Glomerular visceral epithelial cell (primary cell): Measurements from ENCODE around the gene ST6GALNAC5.
"Not testable (repeated sequence)": the region's sequence is repeated elsewhere in the genome, so short reads cannot be mapped to it uniquely, and the experiment has no call there.

Source experiments
- DNase-seq: peaks from one replicate; pipeline ENCODE4 v3.0.0-alpha.2; 2016; ENCODE audit errors: extremely low spot score

Gene ST6GALNAC5

GRCh38 chr1:76866566-76866965 is 714 bp upstream of the ST6GALNAC5 start:
- no peak for DNase-seq

DNA sequence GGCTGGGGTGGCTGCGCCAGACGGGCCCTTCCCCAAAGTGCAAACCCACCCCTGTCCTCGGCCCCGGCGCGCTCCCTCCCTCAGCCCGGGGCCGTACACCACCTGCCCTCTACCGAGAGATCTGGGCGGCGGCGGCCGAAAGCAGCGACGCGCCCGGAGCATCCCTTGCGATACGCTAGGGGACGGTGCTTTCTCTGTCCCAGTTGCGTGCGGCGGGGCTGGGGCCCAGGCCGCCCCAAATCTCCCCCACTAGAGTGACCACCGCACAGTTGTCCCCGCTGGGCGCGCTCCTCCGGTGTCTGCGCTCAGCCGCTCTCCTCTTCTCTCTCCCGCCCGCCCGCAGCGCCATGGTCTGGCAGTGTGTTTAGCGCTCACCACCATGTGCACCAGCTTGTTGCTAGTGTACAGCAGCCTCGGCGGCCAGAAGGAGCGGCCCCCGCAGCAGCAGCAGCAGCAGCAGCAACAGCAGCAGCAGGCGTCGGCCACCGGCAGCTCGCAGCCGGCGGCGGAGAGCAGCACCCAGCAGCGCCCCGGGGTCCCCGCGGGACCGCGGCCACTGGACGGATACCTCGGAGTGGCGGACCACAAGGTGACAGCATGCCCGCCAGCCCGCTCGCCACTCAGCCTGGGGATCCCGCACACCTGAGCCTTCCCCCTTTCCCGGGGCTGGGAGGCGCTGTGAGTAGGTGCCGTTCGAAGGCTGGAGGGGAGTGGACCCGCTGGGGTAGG is 1.0 kb downstream of the ST6GALNAC5 start:
- peak; percentile 39 for DNase-seq

GRCh38 chr1:76868916-76869315 is 1.6 kb downstream of the ST6GALNAC5 start:
- no peak for DNase-seq

- DNase-seq, result no peak
Observed at GRCh38 chr1:76870037-76870436, 2.8 kb downstream of the ST6GALNAC5 start.

DNA sequence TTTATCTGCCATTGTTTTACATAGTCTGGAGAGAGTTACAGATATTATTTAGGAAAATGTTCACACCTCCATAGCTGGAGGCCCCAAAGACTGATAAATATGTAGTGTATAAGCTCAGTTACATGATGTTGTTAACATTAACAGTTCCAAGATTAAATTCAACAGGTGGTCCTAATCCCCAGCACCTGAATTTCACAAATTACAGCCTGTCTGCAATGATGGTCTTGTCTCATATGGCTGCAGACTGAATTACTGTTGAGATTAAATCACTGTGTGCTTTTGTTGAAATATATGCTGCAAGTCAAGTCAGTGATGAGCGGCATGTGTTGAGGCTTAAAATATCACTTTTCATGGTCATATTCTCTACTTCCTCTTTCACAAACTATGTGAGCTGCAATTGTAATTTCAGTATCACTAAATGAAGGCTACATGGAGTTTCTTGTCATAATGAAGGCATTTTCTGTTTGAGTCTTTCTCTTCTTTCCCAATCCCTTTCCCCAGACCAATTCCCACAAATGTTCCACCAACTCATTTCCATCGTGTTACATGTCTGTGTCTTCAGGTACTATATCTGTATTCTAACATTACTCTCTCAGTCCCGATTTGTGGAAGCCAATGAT is 4.2 kb downstream of the ST6GALNAC5 start:
- DNase-seq, result no peak

- no peak for DNase-seq
Observed at GRCh38 chr1:76872944-76873343, 5.7 kb downstream of the ST6GALNAC5 start.

DNA sequence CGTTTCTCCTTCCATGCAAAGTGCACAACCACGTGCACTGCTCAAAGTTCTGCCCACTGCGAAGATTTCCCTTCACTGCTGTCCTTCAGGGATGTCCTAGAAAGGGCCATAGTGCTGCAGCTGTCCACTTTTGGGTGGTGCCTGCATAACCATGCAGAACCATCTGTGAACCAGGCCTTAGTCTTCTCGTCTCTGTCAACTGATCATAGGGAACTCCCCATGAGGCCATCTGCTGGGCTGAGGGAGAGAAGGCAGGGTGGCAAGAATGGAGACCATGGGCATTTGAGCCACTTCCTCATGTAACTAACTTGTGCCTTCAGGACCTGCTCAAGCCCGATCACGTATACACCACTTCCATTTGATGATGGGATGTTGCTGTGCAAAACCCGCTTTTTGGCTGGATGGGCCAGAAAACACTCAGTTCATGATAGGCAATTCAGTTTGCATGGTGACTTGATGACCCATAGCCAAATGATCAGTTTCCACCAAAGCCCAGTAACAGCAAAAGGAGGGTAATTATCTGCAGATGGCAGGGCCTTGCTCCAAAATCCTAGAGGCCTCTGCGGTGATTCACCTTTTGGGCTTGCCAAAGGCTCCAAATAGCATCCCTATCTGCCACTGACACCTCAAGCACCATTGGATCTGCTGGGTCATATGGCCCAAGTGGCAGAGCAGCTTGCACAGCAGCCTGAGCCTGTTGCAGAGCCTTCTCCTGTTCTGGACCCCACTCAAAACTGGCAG is 9.5 kb downstream of the ST6GALNAC5 start:
- no peak for DNase-seq

- DNase-seq, result not testable (repeated sequence)
Observed at GRCh38 chr1:76879014-76879413, 11.7 kb downstream of the ST6GALNAC5 start.

- DNase-seq, result no peak
Observed at GRCh38 chr1:76881762-76882161, 14.5 kb downstream of the ST6GALNAC5 start.

DNA sequence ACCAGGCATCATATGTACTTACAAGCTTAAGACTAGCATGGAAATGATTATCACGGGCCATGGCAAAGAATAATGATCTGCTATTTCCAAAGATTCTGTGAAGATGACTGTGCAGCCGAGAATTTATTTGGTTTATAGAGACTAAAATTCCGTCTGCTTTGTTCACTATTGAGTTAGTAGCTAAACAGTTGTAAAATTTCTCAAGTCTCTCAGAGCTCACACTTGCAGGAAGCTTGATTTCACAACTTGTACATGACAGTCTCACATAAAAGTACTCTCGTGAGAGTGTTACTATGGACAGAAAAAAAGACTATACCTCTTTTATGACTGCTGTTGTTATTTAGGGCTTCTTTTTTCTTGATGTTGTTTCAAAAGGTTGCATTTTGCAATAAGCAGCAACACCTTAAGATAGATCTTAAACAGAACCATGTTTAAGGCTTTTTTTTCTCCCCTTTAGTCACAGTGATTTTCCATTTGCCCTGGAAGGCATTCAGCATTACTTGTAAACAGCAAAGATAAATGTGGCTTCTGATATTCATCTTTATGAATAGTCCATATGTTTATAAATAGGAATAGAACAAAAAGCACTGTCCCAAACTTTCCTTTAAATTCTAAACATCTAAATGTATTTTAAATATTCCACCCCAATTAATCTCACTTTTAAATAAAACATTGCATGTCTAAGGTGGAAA is 24.8 kb downstream of the ST6GALNAC5 start:
- no peak for DNase-seq

DNA sequence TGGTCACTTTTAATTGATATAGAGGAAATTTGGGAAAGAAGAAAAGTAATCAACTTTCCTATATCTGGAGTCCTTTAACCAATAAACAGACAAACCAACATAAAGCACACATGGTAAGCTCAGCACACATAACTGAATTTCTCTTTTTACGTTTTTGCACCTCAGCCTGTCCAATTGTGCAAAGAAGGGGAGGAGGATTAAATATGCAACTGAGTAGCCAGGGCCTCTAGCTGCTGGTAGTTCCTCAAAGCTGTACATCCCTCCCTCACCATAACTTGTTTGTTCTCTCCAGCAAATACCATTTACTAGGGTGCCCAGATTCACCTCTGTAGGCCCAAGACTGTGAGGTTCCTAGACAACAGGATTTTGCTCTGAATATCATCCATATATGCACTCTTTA is 25.4 kb downstream of the ST6GALNAC5 start:
- no peak for DNase-seq

- peak; percentile 70 for DNase-seq
Observed at GRCh38 chr1:76901158-76901767, 34.0 kb downstream of the ST6GALNAC5 start.

DNA sequence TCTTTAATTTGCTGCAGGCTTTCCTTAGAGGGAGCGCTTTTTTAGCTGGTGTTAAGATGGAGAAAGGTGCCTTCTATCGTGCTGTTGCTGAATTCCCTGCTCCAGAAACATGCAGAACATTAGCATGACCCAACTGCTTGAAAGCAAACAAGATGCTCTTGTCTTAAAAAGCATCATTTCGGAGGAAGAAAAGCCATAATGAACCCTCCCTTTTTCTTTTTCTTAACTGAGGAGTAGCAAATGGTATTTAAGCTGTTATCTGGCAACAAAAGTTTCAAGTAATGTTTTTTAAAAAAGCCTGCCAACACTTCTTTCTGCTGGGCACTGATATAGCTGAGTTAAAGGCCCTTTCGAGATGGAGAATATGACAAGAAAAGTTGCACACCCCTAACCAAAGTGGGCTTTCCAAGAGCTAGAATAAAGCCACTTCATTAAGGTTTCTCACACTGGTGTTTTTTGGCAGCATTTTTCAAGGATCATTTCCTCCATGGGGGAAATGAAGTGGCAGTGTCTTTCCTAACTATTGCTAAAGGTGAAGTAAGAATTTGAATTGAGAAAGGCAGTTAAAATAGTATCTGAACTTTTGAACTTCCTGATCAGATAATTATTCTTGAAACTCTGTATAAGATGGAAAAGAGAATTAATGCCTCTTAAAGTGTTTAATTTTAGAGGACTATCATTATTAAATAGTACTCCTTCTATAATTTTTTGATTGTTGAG is 38.8 kb downstream of the ST6GALNAC5 start:
- no peak for DNase-seq

DNA sequence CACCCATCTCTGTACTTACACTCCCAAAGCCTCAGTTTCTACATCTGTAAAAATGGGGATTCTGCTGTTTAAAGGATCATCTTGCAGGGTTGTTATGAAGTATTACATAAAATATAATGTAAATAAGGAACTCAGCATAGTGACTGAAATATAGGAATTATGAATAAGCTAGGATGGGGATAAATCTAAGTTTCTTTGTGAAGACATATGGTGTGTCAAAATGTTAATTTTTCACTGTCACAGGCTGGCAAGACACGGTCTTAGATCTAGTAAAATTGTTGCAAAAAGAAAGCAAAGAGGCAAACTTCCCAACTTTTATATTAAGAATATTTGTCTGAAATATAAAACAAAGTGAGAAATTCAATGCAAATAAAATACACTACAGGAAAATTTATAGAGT is 42.0 kb downstream of the ST6GALNAC5 start:
- DNase-seq, result no peak

GRCh38 chr1:76919085-76919484 is 51.8 kb downstream of the ST6GALNAC5 start:
- DNase-seq, result no peak

DNA sequence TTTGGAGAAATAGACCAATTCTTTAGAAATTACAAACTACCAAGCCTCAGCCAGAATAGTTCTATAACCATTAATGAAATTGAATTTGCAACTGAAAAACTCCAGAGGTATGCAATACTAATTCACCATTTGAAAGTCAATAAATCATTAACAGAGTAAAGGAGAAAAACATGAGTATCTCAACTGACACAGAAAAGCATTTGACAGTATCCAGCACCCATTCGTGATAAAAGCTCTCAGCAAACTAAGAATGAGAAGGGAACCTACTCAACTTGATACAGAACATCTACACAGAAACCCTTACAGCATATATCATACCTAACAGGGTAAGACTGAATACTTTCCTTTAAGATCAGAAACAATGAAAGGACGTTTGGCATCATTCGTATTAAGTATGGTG is 54.3 kb downstream of the ST6GALNAC5 start:
- DNase-seq, result no peak

DNA sequence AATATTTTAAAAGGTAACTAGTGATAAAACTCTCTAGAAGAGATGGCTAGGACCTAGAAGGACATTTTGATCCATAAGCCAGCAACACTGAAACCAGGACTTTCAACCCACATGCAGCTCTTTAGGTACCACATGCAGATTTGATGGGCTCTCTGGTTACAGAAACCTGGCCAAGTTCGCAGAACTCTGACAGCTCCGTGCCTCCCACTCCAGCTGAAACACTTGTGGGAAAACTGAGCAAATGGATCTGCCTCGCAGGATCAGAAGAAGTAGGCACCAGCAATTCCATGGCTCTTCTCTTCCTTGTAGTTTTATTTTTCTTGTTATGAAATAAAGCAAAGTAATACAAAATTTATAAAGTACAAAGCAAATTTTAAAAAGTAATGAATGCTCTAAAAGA is 58.5 kb downstream of the ST6GALNAC5 start:
- DNase-seq, result no peak

DNA sequence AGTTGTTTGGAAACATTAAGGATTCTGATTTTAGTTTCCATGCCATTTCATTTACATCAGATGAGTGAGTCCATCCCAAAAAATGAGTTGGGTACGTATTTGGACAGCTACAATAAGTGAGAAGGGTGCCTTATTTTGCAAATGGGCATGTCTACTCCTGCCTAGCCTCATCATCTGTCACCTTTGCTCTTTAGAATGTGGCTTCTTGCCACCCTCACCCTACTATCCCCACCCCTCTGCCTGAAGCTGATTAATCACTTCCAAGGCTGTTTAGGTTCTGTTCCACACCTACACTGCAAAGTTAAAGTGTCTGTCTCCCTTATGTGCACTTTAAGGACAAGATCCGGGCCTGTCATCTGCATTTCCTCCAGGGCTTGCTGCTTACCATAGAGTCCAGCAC is 61.2 kb downstream of the ST6GALNAC5 start:
- DNase-seq, result no peak

DNA sequence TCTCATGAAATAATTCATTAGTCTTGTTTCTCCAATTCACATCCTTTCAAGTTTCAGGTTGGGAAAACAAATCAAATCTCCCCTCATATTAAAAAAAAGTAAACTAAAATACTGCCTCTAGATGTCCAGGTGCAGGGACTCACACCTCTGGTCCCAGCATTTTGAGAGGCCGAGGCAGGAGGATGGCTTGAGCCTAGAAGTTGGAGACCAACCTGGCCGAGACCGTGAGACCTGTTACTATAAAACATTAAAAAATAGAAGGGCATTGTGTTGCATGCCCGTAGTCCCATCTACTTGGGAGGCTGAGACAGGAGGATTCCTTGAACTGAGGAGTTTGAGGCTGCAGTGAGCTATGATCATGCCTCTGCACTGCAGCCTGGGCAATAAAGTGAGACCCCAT is 61.9 kb downstream of the ST6GALNAC5 start:
- DNase-seq, result no peak

- no peak for DNase-seq
Observed at GRCh38 chr1:76933847-76934815, 66.9 kb downstream of the ST6GALNAC5 start.
